Activated naive CD4-positive, alpha-beta T cell treated with anti-CD3 and anti-CD28 coated beads, Interleukin-2, amount 50 U/mL, for 72 hours (primary cell): Measurements from ENCODE around the gene LTF. TPM values are rescaled to one million over a fixed set of nuclear protein-coding genes. Genes with fewer than 3 reads are reported as not detected.

Experiments used
- ATAC-seq, 2 donors: fragments of 150-1000 bp; cut with Tn5 transposase; 2 replicates each; pipeline ENCODE4 v1.10.0; 2021; ENCODE audit warnings: mild to moderate bottlenecking in 2 of 2, moderate library complexity in 2 of 2
- DNase-seq, 2 donors: peaks; one replicate each; pipeline ENCODE4 v3.0.0; 2021 to 2022; ENCODE audit warnings: low spot score in 2 of 2
- H3K27ac Mint-ChIP-seq, 2 donors: one replicate each; pipeline ENCODE4 v1.8.0; 2022; ENCODE audit warnings: mild to moderate bottlenecking in 2 of 2, mixed read lengths in 2 of 2
- H3K36me3 Mint-ChIP-seq, 2 donors: one replicate each; pipeline ENCODE4 v1.8.0; 2022; ENCODE audit warnings: mixed read lengths in 2 of 2
- H3K9me3 Mint-ChIP-seq, 2 donors: one replicate each; pipeline ENCODE4 v1.8.0; 2022; ENCODE audit warnings: mixed read lengths in 2 of 2
- total RNA-seq, 2 donors: library from RNA; stranded (reverse); gene quantifications; one replicate each; pipeline ENCODE4 v1.2.3, GENCODE V29; 2022

LTF gene
- not detected for total RNA-seq

DNA sequence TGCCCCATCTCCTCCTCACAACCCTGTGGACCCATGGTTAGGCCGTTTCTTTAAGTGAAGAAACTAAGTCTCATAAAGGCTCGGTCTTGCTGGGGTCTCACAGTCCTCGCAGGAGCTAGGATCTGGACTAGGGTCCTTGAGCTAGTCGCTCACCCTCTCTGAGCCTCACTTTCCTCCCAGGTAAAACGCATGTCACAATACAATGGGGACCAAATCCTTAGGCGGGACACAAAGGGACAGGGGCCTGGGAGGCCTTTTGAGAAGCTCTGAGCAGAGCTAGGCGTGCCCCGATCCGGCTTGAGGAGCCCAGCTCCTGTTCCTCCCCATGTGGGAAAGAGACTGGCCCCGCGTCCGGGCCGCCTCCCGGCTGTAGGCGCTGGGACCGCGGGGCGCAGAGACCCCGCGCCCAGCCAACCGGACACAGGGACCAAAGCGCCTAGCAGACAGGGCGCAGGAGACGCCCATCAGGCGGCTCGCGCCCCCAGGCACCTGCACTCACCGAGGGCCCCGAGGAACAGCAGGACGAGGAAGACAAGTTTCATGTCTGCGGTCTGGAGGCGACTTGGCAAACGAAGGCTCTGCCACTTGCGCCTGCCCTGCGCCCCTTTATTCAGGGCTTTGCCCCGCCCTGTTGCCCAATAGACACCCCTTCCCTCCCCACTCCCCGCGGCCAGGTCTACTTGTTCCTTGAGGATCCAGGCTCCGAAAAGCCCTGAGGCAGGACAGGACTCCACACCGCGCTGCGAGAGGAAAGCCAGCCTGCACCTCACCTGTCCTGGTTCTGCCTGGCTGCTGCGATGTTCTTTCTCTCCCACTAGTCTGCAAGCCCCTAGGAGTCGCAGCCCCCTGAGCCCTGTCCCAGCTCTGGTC lies at the start of gene LTF:
TSS of gene LTF (minus strand) at position 580 of the 870 bp plus-strand sequence. CDS start at position 542, 38 bp downstream.
- H3K27ac Mint-ChIP-seq = no peak within 1 kb of the TSS
- H3K9me3 Mint-ChIP-seq = no peaks in the 10 kb centered on the region
- no peaks in the 10 kb centered on the region for H3K36me3 Mint-ChIP-seq
- no peak for ATAC-seq
- no peak for DNase-seq

DNA sequence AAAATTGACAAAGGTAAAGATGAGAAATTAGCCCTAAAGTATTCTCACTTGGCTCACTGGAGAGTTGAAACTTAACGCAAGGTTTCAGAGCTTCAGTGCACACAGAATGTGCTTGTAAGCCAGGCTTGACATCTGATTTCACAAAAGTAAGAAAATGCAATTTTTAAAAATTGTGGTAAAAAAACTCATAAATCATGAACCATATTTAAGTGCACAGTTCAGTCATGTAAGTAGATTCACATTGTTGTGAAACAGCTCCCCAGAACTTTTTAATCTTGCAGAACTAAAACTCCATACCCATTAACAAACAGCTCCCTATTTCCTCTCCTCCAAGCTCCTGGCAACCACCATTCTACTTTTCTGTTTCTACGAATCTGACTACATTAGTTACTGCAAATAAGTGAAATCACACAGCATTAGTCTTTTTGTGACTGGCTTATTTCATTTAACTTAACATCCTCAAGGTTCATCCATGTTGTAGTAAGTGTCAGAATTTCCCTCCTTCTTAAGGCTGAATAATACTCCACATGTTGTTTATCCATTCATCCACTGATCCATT lies 47.6 kb upstream of the LTF start:
- Mint-ChIP-seq H3K9me3 (no peaks in the 10 kb centered on the region), H3K27ac (no peak overlapping the region), H3K36me3 (no peaks in the 10 kb centered on the region)
- ATAC-seq (no peak), DNase-seq (no peak)

DNA sequence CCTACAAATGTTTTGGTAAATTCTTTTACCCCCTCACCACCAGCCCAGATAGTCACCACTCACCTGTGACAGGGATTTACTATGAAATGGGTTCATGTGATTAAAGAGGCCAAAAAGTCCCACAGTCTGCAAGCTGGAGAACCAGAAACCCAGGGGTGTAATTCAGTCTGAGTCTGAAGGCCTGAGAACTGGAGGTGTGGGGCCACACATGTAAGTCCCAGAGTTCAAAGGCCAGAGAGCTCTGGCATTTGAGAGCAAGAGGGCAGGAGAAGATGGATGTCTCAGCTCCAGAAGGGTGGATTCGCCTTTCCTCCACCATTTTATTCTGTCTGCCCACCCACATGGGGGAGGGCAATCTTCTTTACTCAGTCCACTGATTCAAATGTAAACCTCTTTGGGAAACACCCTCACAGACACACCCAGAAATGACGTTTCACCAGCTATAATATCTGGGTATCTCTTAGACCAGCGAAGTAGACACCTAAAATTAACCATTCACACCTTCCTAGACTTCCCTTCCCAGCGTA lies 45.0 kb upstream of the LTF start:
- no peak for ATAC-seq
- H3K36me3 Mint-ChIP-seq = peaks cover 0 to 8% of the 10 kb centered on the region in 2 donors
- no peak overlapping the region for H3K27ac Mint-ChIP-seq
- H3K9me3 Mint-ChIP-seq = peaks cover 0 to 11% of the 10 kb centered on the region in 2 donors
- no peak for DNase-seq

DNA sequence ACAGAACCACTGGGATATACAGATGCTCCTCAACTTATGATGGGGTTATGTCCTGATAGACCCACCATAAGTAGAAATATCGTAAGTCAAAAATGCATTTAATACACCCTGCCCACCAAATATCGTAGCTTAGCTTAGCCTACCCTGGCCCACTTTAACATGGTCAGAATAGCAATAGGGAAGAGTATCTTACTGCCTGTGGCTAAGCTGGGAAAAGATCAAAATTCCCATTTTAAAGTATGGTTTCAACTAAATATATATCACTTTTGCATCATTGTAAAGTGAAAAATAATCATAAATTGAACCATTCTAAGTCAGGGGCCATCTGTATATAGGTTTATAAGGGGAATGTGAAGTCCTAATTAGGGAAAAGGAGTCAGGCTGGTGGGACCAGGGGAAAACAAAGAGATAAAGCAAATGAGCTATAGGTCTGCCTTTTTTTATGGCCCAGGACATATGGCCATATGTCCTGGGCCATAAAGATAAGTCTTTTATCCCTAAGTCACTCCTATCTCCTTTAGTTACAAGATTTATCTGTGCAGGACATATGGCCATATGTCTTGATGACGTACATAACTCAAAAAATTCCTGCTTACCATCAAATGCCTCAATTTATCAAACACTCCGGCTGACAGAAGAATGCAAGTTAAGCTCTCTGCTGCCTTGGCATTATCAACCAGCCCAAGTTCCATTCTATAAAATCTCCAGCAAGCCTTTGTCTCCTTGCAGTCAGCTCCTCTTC lies 44.3 kb upstream of the LTF start:
- DNase-seq = no peak
- peaks cover 0 to 11% of the 10 kb centered on the region in 2 donors for H3K9me3 Mint-ChIP-seq
- H3K36me3 Mint-ChIP-seq = peaks cover 0 to 8% of the 10 kb centered on the region in 2 donors
- no peak for ATAC-seq
- H3K27ac Mint-ChIP-seq = no peak overlapping the region

DNA sequence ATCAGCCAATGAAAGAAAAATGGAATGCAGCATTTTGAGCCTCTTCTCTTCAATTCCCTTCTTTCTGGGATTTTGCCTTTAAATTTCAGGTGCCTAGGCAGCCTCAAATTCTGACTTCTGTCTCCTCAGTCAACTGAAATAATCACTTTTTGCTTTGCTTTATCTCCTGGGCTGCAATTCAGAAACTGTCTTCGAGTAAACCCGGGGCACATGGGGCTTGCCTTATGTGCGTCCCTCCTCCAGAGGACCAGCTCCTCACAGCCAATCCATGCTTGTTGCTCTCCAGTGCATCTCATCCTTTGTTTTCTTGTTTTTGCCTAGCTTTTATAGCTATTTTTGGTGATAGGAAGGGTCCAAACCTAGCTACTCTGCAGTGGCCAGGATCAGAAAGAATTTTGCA lies 41.8 kb upstream of the LTF start:
- ATAC-seq (no peak), DNase-seq (no peak)
- Mint-ChIP-seq H3K36me3 (peaks cover 0 to 8% of the 10 kb centered on the region in 2 donors), H3K27ac (no peak overlapping the region), H3K9me3 (peaks cover 0 to 16% of the 10 kb centered on the region in 2 donors)

DNA sequence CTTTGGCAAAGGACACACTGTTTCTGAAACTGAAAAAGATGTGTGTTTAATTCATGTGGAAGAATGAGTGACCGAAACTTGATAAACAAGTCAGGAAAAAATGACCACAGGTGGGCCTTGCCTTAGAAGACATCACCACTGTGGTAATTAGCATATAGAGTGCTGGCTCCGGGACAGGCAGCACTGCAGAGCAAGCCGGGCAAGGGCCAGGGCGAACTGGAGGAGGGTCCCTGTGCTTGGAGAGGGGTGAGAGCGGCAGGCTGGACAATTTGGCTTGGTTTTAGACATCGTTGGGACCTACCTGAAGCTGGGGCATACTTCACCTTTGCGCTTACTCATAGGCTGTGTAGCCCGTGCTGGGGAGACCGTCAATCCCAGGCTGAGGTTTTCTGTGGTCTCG lies 41.2 kb upstream of the LTF start:
- no peak for ATAC-seq

DNA sequence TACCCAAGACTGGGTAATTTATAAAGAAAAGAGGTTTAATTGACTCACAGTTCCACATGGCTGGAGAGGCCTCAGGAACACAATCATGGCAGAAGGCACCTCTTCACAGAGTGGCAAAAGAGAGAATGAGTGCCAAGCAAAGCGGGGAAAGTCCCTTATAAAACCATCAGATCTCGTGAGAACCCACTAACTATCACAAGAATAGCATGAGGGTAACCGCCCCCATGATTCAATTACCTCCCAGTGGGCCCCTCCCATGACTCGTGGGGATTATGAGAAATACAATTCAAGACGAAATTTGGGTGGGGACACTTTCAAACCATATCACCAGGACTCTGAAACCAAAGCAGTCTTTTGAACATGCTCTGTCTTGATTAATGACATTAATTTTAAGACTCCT lies 40.1 kb upstream of the LTF start:
- H3K27ac Mint-ChIP-seq = no peak overlapping the region
- peak; percentile 18 to 70 for ATAC-seq
- peaks cover 0 to 16% of the 10 kb centered on the region in 2 donors for H3K9me3 Mint-ChIP-seq
- no peak for DNase-seq
- H3K36me3 Mint-ChIP-seq = peaks cover 0 to 8% of the 10 kb centered on the region in 2 donors

More for the DNA sequence above, 41.2 kb upstream of the LTF start:
- H3K36me3 Mint-ChIP-seq = peaks cover 0 to 8% of the 10 kb centered on the region in 2 donors
- H3K27ac Mint-ChIP-seq = no peak overlapping the region
- no peak for DNase-seq
- peaks cover 0 to 16% of the 10 kb centered on the region in 2 donors for H3K9me3 Mint-ChIP-seq

DNA sequence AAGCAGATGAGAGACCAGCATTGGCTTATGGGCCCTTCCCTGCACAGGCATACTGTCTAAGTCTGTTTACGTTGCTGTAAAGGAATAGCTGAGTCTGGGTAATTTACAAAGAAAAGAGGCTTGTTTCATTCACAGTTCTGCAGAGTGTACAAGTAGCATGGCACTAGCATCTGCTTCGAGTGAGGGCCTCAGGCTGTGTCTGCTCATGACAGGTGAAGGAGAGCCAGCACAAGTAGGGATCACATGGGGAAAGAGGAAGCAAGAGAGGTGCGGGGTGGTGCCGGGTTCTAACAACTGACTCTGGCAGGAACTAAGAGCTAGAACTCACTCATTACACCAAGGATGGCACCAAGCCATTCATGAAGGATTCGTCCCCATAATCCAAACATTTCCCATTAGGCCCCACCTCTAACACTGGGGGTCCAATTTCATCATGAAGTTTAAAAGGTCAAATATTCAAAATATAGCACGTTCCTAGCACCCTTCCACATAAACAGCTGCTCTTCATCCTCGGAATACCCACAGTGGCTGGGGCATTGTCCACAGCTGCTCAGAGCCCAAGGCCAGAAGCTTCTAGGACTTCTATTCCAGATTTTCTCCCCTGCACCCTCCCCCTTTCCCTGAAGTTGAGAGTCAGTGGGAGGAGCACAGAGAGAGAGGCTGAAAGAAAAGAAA lies 38.6 kb upstream of the LTF start:
- DNase-seq = no peak
- Mint-ChIP-seq H3K27ac (no peak overlapping the region), H3K9me3 (peaks cover 0 to 16% of the 10 kb centered on the region in 2 donors), H3K36me3 (peaks cover 0 to 8% of the 10 kb centered on the region in 2 donors)
- ATAC-seq = no peak

DNA sequence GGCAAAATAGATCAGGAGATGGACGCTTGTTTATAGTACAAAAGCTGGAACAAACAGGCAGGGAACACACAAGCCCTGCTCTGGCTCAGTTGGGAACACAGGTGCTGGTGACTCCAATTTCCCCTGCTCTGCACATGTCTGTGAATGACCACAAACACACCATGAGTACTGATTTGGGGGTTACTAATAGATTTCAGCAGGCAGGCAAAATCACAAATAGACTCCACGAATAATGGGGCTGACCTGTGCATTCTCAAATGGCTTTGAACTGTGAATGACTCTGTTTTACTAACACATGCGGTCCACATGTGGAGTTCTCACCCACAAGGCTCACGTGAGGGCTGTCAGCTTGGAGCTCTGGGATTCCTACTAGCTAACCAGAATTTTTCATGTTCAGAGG lies 37.0 kb upstream of the LTF start:
- ATAC-seq = no peak
- H3K27ac Mint-ChIP-seq = no peak overlapping the region
- H3K9me3 Mint-ChIP-seq = peaks cover 0 to 14% of the 10 kb centered on the region in 2 donors
- peaks cover 0 to 8% of the 10 kb centered on the region in 2 donors for H3K36me3 Mint-ChIP-seq
- no peak for DNase-seq

DNA sequence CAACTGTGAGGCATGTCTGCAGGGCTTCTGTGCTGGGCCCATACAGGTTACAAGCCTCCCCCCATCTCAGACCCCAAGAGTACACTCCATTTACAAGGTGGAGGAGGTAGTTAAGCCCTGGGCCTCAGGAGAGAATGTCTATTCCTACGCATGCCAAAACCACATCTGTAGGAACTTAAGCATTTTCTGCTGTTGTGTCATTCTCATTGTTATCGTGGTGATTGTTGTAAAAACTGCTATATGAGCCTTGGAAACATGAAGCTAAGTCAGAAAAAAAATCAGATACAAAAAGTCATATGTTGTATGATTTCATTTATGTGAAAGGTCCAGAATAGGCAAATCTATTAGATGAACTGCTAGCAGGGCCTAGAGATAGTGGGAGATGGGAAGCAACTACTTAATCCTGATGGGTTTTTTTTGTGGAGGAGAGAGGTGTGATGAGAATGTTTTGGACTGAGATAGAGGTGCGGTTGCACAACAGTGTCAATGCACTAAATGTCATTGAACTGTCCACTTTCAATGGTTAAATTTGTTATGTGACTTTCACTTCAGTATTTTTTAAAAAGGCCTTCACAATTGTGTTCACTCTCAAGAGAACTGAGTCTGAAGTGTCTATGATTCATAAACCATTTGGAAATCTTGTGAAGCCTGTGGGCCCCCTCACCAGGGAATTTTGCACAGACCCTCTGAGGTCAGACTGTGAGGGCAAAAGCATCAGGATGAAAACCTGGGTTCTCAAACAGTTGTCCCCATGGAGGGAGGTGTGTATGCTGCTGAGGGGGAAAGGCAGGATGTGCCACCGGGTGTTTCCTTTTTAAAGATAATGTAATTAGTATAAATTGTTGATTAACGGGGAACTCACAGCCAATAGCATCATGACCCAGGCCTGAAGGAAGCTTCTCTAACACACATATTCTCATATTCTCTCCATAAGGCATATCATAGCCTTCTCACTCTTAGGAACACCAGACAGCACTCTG lies 36.2 kb upstream of the LTF start:
- ATAC-seq (no peak), DNase-seq (no peak)
- Mint-ChIP-seq H3K9me3 (peaks cover 0 to 11% of the 10 kb centered on the region in 2 donors), H3K36me3 (peaks cover 0 to 8% of the 10 kb centered on the region in 2 donors), H3K27ac (no peak overlapping the region)

DNA sequence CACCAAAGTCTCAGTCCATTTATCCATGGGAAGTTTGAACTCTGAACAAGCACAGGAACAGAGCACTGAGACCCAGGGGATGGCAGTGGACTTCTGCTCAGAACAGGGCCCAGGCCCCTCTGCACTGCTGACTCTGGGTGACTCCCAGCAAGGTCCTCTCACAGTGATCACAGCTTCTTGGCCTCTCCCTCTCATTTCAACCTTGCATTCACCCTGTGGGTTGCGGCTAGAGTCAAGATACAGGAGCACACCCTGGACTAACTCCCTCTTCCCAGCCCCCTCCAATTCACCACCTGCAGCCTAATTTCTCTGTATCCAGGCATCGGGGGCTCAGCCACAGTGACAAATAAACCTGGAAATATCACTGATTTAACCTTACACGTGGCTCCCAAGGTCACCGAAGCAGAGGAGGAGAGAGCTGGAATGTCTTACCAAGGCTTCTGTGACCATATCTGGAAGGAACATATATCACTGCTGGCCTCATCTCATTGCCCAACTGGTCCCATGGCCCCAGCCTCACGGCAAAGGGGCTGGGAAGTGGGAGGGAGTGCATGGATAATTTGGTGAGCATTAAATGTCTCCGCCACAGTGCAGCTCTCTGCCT lies 34.3 kb upstream of the LTF start:
- Mint-ChIP-seq H3K27ac (no peak overlapping the region), H3K36me3 (no peaks in the 10 kb centered on the region), H3K9me3 (peaks cover 0 to 5% of the 10 kb centered on the region in 2 donors)
- no peak for DNase-seq
- no peak for ATAC-seq

DNA sequence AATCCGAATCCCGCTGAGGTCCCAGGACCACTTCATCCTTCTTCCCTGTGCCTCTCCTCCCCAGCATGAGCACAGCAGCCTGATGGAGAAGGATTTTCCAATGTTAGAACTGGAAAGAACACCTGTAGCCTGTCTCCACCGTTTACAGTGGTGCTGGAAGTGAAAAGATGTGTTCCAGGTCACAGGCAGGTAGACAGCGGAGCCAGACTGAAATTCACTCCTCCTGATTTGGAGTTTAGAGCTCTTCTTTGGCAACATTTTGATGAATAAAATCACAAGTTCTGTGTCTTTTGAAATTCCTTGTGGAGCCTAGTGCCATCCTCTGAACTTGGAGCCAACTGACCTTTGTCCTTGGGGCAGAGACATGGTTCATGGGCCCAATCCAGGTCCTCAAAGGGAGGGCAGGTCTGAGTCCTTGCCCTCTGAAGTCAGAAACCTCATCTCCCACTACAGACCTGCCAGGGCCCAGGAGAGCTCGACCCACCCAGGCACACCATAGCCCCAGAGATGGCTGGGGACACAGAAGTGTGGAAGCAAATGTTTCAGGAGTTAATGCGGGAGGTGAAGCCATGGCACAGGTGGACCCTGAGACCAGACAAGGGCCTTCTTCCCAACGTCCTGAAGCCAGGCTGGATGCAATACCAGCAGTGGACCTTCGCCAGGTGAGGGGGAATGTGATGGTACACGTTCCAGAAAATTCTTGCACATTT lies 33.0 kb upstream of the LTF start, which contains the start of gene RTP3:
TSS of gene RTP3 (plus strand) at position 421 of the 710 bp plus-strand sequence. CDS start at position 508, 87 bp downstream.
- no peaks in the 10 kb centered on the region for H3K9me3 Mint-ChIP-seq
- no peak for DNase-seq
- H3K27ac Mint-ChIP-seq = no peak within 1 kb of the TSS
- H3K36me3 Mint-ChIP-seq = no peaks in the 10 kb centered on the region
- ATAC-seq = no peak

DNA sequence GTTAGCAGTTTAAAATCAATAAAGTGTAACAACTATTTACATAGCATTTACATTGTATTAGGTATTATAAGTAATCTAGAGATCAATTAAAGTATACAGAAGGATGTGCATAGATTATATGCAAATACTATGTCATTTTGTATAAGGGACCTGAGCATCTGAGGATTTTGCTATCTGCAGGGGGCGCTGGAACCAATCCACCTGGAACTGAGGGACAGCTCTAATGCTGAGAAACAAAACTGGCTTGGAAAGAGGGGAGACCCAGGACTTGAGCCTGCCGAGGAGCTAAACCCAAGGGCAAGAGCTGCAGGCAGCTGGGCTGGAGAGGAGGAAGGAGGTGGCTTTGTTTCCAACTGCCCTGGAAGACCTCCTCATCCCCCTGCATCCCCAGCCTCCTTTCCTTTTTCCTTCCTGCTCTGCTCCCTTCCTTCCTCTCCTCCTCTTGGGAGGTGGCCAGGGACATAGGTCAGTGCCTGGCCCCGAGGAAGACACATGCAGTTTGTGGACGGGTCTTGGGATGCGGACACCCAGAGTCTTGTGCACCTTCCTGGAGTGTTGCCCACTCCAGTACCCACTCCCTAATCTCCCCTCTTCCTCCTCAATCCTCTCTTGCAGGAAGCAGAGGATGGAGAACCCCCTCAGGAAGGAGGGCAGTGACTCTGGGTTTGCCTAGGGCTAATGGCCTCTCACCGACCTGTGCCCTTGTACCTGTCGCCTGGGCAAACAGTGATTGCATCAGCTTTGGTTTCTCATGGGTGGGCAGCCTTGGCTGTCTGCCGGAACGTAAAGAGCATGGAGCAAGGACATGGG lies 32.2 kb upstream of the LTF start:
- no peaks in the 10 kb centered on the region for H3K9me3 Mint-ChIP-seq
- no peaks in the 10 kb centered on the region for H3K36me3 Mint-ChIP-seq
- H3K27ac Mint-ChIP-seq = no peak overlapping the region
- DNase-seq = peak in 1 of 2 donors; percentile 22
- no peak for ATAC-seq
